Ovary (tissue), 9 donors: ENCODE data around the gene OR51B5. TPM values are rescaled to one million over a fixed set of nuclear protein-coding genes. Genes with fewer than 3 reads are reported as not detected.
"Not testable (repeated sequence)": the region's sequence is repeated elsewhere in the genome, so short reads cannot be mapped to it uniquely, and the experiment has no call there.

ENCODE experiments used
- DNase-seq, 5 donors: peaks; one replicate each; pipeline ENCODE4 v3.0.0-alpha.2; 2019 to 2020
- H3K27ac ChIP-seq, 2 donors: fragments of 200-600 bp; one replicate each; pipeline versions ENCODE4 v1.5.1 to v1.8.0; 2019 to 2022
- H3K27me3 ChIP-seq: fragments of 200-600 bp; one replicate; pipeline ENCODE4 v1.8.0; 2022
- H3K36me3 ChIP-seq: fragments of 200-600 bp; sonication (generic); one replicate; pipeline ENCODE4 v1.5.1; 2019
- H3K4me1 ChIP-seq: one replicate; pipeline ENCODE4 v1.8.1; 2013; ENCODE audit warnings: mild to moderate bottlenecking, moderate library complexity; ENCODE audit not compliant: insufficient read depth
- H3K4me3 ChIP-seq: fragments of 200-600 bp; sonication (generic); one replicate; pipeline ENCODE4 v1.5.1; 2017
- H3K9me3 ChIP-seq, 2 donors: fragments of 200-600 bp in 1 of 2; sonication (generic) in 1 of 2; one replicate each; pipeline versions ENCODE4 v1.5.1 to v1.8.1; 2013 to 2019; ENCODE audit warnings: mild to moderate bottlenecking in 1 of 2, moderate library complexity in 1 of 2
- CTCF ChIP-seq, 3 donors: fragments of 450-650 bp in 2 of 3; fragments of 200-600 bp in 1 of 3; IDR thresholded peaks; one replicate each; pipeline versions ENCODE4 v1.5.1 to v1.8.0; 2016 to 2022; ENCODE audit warnings: antibody characterized with exemption in 3 of 3, mild to moderate bottlenecking in 1 of 3
- EP300 ChIP-seq: sonication (generic); formaldehyde crosslinking; IDR thresholded peaks from one replicate; pipeline ENCODE4 v1.6.1; 2017; ENCODE audit warnings: antibody characterized with exemption
- POLR2A ChIP-seq: fragments of 450-650 bp; IDR thresholded peaks from one replicate; pipeline ENCODE4 v1.6.1; 2017; ENCODE audit warnings: antibody characterized with exemption, mild to moderate bottlenecking, moderate library complexity
- WGBS, 3 donors: extraction: QIAGEN DNeasy Blood & Tissue Kit in 1 of 3; methylation state at CpG; one replicate each; pipeline versions ENCODE4 v1.1.5 to v1.1.7; 2013 to 2017; 5-methylcytosine and 5-hydroxymethylcytosine counted together
- intact Hi-C, 4 donors: fragments of 100-400 bp; cut with DNase I; formaldehyde crosslinking; loops; one replicate each; pipeline versions ENCODE4 v1.11.0 to v1.15.1; 2022 to 2023
- polyA plus RNA-seq, 2 donors: library from polyadenylated mRNA; stranded (reverse); fragments of 200-250 nt in 1 of 2; fragments of 350-450 nt in 1 of 2; fragmentation: Illumina TruSeq in 1 of 2; extraction: RNeasy Lipid Tissue Mini Kit (QIAGEN cat#74804) in 1 of 2; gene quantifications; one replicate each; pipeline ENCODE4 v1.2.3, GENCODE V29; 2013 to 2014
- small RNA-seq: library from RNA; depleted of rRNA; stranded (forward); fragments of <200 nt; gene quantifications from one replicate; pipeline ENCODE3, GENCODE V24; 2016
- total RNA-seq, 7 donors: library from RNA; depleted of rRNA in 2 of 7; stranded (reverse); fragments of >200 nt in 2 of 7; fragmentation: NEBNext Ultra II Directional in 3 of 7; extraction: Animal tissue kit (Norgen Biotek cat#: 25700) in 3 of 7; gene quantifications; one replicate each; pipeline versions ENCODE4 v1.1.0 to v1.2.4, GENCODE V29; 2016 to 2023
- donor health status: DM: no; HTN: no; CAD: no; lungs with moderate emphysema.
- donor health status: DM: no; HTN: no; CAD: no.
- donor health status: Bipolar disorder and iron deficiency.
- donor health status: DM: yes; HTN: yes; CAD: no.
- donor health status: DM: no; HTN: no; CAD: no.
- donor health status: DM: yes; HTN: yes; CAD: no.

Gene OR51B5
- total and polyA plus RNA-seq, 9 donors: 0.30 to 2.1 (median 0.74) TPM

- no peaks in the 10 kb centered on the region for H3K36me3 ChIP-seq
- no peak for DNase-seq
- 15 to 28% (median 26%) methylated on average over 4 of the region's 4 CpGs for WGBS, 3 donors
- H3K9me3 ChIP-seq: no peaks in the 10 kb centered on the region
- H3K4me1 ChIP-seq: no peaks in the 10 kb centered on the region
- no peak for TF ChIP-seq EP300
- TF ChIP-seq CTCF (IDR thresholded peaks at IDR 0.05): no peak
- no peak for TF ChIP-seq POLR2A
- H3K27ac ChIP-seq: no peak overlapping the region
- no peak overlapping the region for H3K4me3 ChIP-seq
- intact Hi-C loops: no loop called here
- H3K27me3 ChIP-seq: no peaks in the 10 kb centered on the region
Measured at GRCh38 chr11:5297721-5298323, 45.5 kb downstream of the OR51B5 start.

GRCh38 chr11:5294342-5294995 lies 48.9 kb downstream of the OR51B5 start:
- DNase-seq, H3K36me3 ChIP-seq, H3K4me1 ChIP-seq, intact Hi-C loops, H3K27me3 ChIP-seq, H3K9me3 ChIP-seq, H3K4me3 ChIP-seq, H3K27ac ChIP-seq: not testable (repeated sequence)
- 94 to 95% (median 95%) methylated on average over 37 to 41 of the region's 41 CpGs for WGBS, 3 donors

- WGBS, 3 donors: 95 to 96% (median 96%) methylated on average over 8 of the region's 8 CpGs
- DNase-seq: no peak
- Histone ChIP-seq H3K36me3 (no peaks in the 10 kb centered on the region), H3K9me3 (no peaks in the 10 kb centered on the region), H3K4me3 (no peak overlapping the region), H3K27me3 (no peaks in the 10 kb centered on the region), H3K27ac (no peak overlapping the region), H3K4me1 (no peaks in the 10 kb centered on the region)
- intact Hi-C loops: no loop called here
- TF ChIP-seq POLR2A: no peak
- TF ChIP-seq EP300: no peak
- TF ChIP-seq CTCF (IDR thresholded peaks at IDR 0.05): no peak
Measured at GRCh38 chr11:5293028-5293427, 50.3 kb downstream of the OR51B5 start.

Small RNA genes lying within 50 kb of the gene (small RNA-seq; reads per million reads assigned to genes)
- not detected for gene AC104389.3

Other genes with a start within 250 kb of the OR51B5 start
- gene OR52A5, start 205.2 kb downstream of the OR51B5 start, total RNA-seq: not detected
- not detected for gene OR52A5, start 205.2 kb downstream of the OR51B5 start, polyA plus RNA-seq
- gene OR52A1, start 188.8 kb downstream of the OR51B5 start, total RNA-seq: under 1 TPM in 1 of 7 donors, not detected in 6; 0.02 TPM
- gene OR52A1, start 188.8 kb downstream of the OR51B5 start, polyA plus RNA-seq: not detected
- gene OR51V1, start 142.8 kb downstream of the OR51B5 start, total RNA-seq: not detected
- gene OR51V1, start 142.8 kb downstream of the OR51B5 start, polyA plus RNA-seq: not detected
- gene HBB, start 116.5 kb downstream of the OR51B5 start, total RNA-seq: 100 to 1,000 TPM in 4 of 7 donors, 10 to 100 TPM in 2, 1 to 10 TPM in 1; 9.1 to 393 (median 118) TPM
- 100 to 1,000 TPM in 1 of 2 donors, 10 to 100 TPM in 1; 24.7 to 211 TPM for gene HBB, start 116.5 kb downstream of the OR51B5 start, polyA plus RNA-seq
- 1 to 10 TPM in 2 of 7 donors, not detected in 5; 2.4 to 3.2 TPM for gene HBD, start 109.0 kb downstream of the OR51B5 start, total RNA-seq
- not detected for gene HBD, start 109.0 kb downstream of the OR51B5 start, polyA plus RNA-seq
- 1 to 10 TPM in 1 of 7 donors, not detected in 6; 3.7 TPM for gene HBG1, start 93.7 kb downstream of the OR51B5 start, total RNA-seq
- not detected for gene HBG1, start 93.7 kb downstream of the OR51B5 start, polyA plus RNA-seq
- 1 to 10 TPM in 2 of 7 donors, under 1 TPM in 3, not detected in 2; 0.37 to 9.7 (median 0.53) TPM for gene HBG2, start 88.7 kb downstream of the OR51B5 start, total RNA-seq
- under 1 TPM in 1 of 2 donors, not detected in 1; 0.73 TPM for gene HBG2, start 88.7 kb downstream of the OR51B5 start, polyA plus RNA-seq
- gene HBE1, start 73.6 kb downstream of the OR51B5 start, total RNA-seq: 1 to 10 TPM in 1 of 7 donors, under 1 TPM in 2, not detected in 4; 0.61 to 2.2 (median 0.63) TPM
- under 1 TPM in 1 of 2 donors, not detected in 1; 0.38 TPM for gene HBE1, start 73.6 kb downstream of the OR51B5 start, polyA plus RNA-seq
- under 1 TPM in 4 of 7 donors, not detected in 3; 0.25 to 0.63 (median 0.46) TPM for gene OR51B4, start 41.6 kb downstream of the OR51B5 start, total RNA-seq
- not detected for gene OR51B4, start 41.6 kb downstream of the OR51B5 start, polyA plus RNA-seq
- gene OR51B2, start 19.2 kb downstream of the OR51B5 start, total RNA-seq: 1 to 10 TPM in 1 of 7 donors, under 1 TPM in 4, not detected in 2; 0.27 to 1.7 (median 0.38) TPM
- not detected for gene OR51B2, start 19.2 kb downstream of the OR51B5 start, polyA plus RNA-seq
- not detected for gene OR51B6, start 8.0 kb upstream of the OR51B5 start, total RNA-seq
- not detected for gene OR51B6, start 8.0 kb upstream of the OR51B5 start, polyA plus RNA-seq
- under 1 TPM in 1 of 7 donors, not detected in 6; 0.12 TPM for gene OR51M1, start 40.3 kb upstream of the OR51B5 start, total RNA-seq
- gene OR51M1, start 40.3 kb upstream of the OR51B5 start, polyA plus RNA-seq: under 1 TPM in 1 of 2 donors, not detected in 1; 0.08 TPM
- gene OR51Q1, start 78.6 kb upstream of the OR51B5 start, total RNA-seq: not detected
- gene OR51Q1, start 78.6 kb upstream of the OR51B5 start, polyA plus RNA-seq: not detected
- gene OR51I1, start 98.0 kb upstream of the OR51B5 start, total RNA-seq: 1 to 10 TPM in 1 of 7 donors, under 1 TPM in 5, not detected in 1; 0.25 to 1.4 (median 0.66) TPM
- not detected for gene OR51I1, start 98.0 kb upstream of the OR51B5 start, polyA plus RNA-seq
- gene OR51I2, start 105.8 kb upstream of the OR51B5 start, total RNA-seq: not detected
- not detected for gene OR51I2, start 105.8 kb upstream of the OR51B5 start, polyA plus RNA-seq
- not detected for gene OR52D1, start 145.2 kb upstream of the OR51B5 start, total RNA-seq
- not detected for gene OR52D1, start 145.2 kb upstream of the OR51B5 start, polyA plus RNA-seq
- 10 to 100 TPM in 1 of 7 donors, 1 to 10 TPM in 3, under 1 TPM in 3; 0.30 to 10.6 (median 1.0) TPM for gene UBQLN3, start 166.4 kb upstream of the OR51B5 start, total RNA-seq
- not detected for gene UBQLN3, start 166.4 kb upstream of the OR51B5 start, polyA plus RNA-seq
- 1 to 10 TPM in 6 of 7 donors, under 1 TPM in 1; 0.50 to 3.0 (median 1.3) TPM for gene UBQLNL, start 173.2 kb upstream of the OR51B5 start, total RNA-seq
- under 1 TPM; 0.73 to 0.87 TPM for gene UBQLNL, start 173.2 kb upstream of the OR51B5 start, polyA plus RNA-seq
- 1 to 10 TPM in 3 of 7 donors, under 1 TPM in 4; 0.26 to 3.6 (median 0.89) TPM for gene OR52H1, start 205.0 kb upstream of the OR51B5 start, total RNA-seq
- gene OR52H1, start 205.0 kb upstream of the OR51B5 start, polyA plus RNA-seq: under 1 TPM in 1 of 2 donors, not detected in 1; 0.07 TPM
- not detected for gene OR52B6, start 237.4 kb upstream of the OR51B5 start, total RNA-seq
- gene OR52B6, start 237.4 kb upstream of the OR51B5 start, polyA plus RNA-seq: not detected